Endothelial cell (in vitro differentiated cells): ENCODE results near the gene NUP98. TPM values are rescaled to one million over a fixed set of nuclear protein-coding genes. Genes with fewer than 3 reads are reported as not detected.

Source experiments
- DNase-seq: peaks from one replicate; pipeline ENCODE4 v3.0.0; 2021; ENCODE audit warnings: low spot score
- H3K27ac Mint-ChIP-seq: one replicate; pipeline ENCODE4 v1.8.0; 2021; ENCODE audit warnings: mixed read lengths, inconsistent platforms; ENCODE audit not compliant: unreplicated experiment
- H3K27me3 Mint-ChIP-seq: one replicate; pipeline ENCODE4 v1.8.0; 2021; ENCODE audit warnings: mild to moderate bottlenecking, moderate library complexity, mixed read lengths, inconsistent platforms; ENCODE audit not compliant: unreplicated experiment
- H3K36me3 Mint-ChIP-seq: one replicate; pipeline ENCODE4 v1.8.0; 2021; ENCODE audit warnings: mild to moderate bottlenecking, low read depth, mixed read lengths, inconsistent platforms; ENCODE audit not compliant: unreplicated experiment
- H3K4me1 Mint-ChIP-seq: one replicate; pipeline ENCODE4 v1.8.0; 2021; ENCODE audit warnings: mild to moderate bottlenecking, mixed read lengths, inconsistent platforms; ENCODE audit not compliant: unreplicated experiment
- H3K4me3 Mint-ChIP-seq: one replicate; pipeline ENCODE4 v1.8.0; 2021; ENCODE audit warnings: mild to moderate bottlenecking, mixed read lengths, inconsistent platforms; ENCODE audit not compliant: unreplicated experiment
- H3K9me3 Mint-ChIP-seq: one replicate; pipeline ENCODE4 v1.8.0; 2021; ENCODE audit warnings: mixed read lengths, inconsistent platforms; ENCODE audit not compliant: unreplicated experiment
- total RNA-seq: library from RNA; stranded (reverse); fragmentation: NEBNext Ultra II Directional; extraction: Animal tissue kit (Norgen Biotek cat#: 25700); gene quantifications from one replicate; pipeline ENCODE4 v1.2.1, GENCODE V29; 2021; ENCODE audit not compliant: unreplicated experiment
- TF ChIP-seq, protein P1 (sequence below): fragments of 200-600 bp; sonication (generic); IDR thresholded peaks from one replicate; pipeline ENCODE4 v1.5.0; 2021; ENCODE audit warnings: antibody characterized with exemption; ENCODE audit not compliant: unreplicated experiment

NUP98 gene
- total RNA-seq, 1 donor from 2014 or later = 59.9 TPM

DNA sequence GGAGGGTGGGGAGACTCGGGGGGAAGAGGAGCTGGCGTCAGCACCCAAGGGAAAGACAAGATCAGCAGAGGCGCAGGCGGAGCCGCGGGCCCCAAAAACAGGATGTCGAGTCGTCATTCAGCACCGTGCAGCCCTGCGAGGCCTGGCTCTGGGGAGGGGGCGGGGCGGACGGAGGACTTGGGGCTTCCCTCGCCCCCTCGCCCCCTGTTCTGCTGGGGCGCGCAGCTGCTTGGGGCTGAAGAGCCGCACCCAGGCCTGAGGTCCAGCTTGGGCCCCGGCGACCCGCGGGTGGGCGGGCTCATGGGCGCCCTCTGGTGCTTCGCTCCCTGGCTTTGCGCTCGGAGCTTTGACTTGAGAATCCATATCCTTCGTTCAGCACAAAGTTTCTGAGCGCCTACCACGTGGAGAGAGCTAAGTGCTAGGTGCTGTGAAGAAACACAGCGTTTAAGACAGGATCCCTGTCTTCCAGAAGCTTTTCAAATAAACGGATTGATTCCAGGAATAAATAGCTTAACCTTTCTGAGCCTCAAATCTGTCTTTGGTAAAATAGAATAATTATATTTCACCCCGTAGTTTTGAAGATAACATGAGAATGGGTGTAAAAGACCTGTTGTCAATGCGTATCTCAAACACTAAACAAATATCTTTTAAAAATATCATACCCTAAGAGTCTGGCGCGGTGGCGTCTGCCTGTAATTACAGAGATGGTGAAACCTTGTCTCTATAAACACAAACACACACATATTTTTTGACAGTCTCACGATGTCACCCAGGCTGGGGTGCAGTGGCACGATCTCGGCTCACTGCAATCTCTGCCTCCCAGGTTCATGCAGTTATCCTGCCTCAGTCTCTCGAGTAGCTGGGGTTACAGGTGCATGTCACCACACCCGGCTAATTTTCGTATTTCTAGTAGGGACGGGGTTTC lies 44.3 kb upstream of the NUP98 start:
- Mint-ChIP-seq H3K27me3 (peaks cover 16% of the 10 kb centered on the region), H3K27ac (peak overlapping the region; percentile 61), H3K4me3 (peak overlapping the region; percentile 84), H3K9me3 (no peaks in the 10 kb centered on the region), H3K4me1 (peaks cover 36% of the 10 kb centered on the region), H3K36me3 (peaks cover 23% of the 10 kb centered on the region)
- TF ChIP-seq, protein P1, sequence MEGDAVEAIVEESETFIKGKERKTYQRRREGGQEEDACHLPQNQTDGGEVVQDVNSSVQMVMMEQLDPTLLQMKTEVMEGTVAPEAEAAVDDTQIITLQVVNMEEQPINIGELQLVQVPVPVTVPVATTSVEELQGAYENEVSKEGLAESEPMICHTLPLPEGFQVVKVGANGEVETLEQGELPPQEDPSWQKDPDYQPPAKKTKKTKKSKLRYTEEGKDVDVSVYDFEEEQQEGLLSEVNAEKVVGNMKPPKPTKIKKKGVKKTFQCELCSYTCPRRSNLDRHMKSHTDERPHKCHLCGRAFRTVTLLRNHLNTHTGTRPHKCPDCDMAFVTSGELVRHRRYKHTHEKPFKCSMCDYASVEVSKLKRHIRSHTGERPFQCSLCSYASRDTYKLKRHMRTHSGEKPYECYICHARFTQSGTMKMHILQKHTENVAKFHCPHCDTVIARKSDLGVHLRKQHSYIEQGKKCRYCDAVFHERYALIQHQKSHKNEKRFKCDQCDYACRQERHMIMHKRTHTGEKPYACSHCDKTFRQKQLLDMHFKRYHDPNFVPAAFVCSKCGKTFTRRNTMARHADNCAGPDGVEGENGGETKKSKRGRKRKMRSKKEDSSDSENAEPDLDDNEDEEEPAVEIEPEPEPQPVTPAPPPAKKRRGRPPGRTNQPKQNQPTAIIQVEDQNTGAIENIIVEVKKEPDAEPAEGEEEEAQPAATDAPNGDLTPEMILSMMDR = peak; percentile 62
- peak; percentile 87 for DNase-seq

DNA sequence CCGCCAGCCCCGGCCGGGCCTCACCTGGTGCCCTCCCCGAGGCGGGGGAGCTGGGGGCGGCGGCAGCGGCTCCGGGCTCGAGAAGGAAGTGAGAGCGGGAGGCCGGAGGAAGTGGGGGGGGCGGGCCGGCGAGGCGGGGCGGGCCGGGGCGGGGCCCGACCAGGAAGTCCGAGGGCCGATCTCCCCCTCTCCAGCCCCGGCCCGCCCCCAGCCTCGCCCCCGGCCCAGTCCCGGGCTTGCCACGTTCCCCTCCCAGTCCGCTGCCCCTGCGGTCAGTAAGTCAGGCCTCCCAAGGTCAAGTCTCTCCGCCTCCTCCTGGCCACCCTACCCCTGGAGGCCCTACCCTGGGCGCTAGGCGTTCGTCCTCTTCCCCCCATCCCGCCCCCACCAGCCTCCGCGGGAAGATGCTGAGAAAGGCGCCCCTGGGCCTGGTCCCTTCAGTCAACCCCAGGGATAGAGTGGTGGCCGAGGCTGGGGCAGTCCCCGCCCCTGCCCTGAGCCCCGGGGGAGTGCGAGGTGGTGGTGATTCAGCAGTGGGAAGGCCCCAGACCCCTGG lies 43.6 kb upstream of the NUP98 start, which contains the start of gene RHOG:
Gene RHOG (minus strand): TSS at position 90 of the 556 bp plus-strand sequence. CDS start 12,821 bp downstream, outside the sequence.
- Mint-ChIP-seq H3K4me3 (peak within 1 kb of the TSS; percentile 97), H3K36me3 (peaks cover 23% of the 10 kb centered on the region), H3K27ac (peak within 1 kb of the TSS; percentile 94), H3K9me3 (no peaks in the 10 kb centered on the region), H3K27me3 (peaks cover 16% of the 10 kb centered on the region), H3K4me1 (peaks cover 39% of the 10 kb centered on the region)
- TF ChIP-seq, protein P1 = no peak
- DNase-seq = peak; percentile 77

DNA sequence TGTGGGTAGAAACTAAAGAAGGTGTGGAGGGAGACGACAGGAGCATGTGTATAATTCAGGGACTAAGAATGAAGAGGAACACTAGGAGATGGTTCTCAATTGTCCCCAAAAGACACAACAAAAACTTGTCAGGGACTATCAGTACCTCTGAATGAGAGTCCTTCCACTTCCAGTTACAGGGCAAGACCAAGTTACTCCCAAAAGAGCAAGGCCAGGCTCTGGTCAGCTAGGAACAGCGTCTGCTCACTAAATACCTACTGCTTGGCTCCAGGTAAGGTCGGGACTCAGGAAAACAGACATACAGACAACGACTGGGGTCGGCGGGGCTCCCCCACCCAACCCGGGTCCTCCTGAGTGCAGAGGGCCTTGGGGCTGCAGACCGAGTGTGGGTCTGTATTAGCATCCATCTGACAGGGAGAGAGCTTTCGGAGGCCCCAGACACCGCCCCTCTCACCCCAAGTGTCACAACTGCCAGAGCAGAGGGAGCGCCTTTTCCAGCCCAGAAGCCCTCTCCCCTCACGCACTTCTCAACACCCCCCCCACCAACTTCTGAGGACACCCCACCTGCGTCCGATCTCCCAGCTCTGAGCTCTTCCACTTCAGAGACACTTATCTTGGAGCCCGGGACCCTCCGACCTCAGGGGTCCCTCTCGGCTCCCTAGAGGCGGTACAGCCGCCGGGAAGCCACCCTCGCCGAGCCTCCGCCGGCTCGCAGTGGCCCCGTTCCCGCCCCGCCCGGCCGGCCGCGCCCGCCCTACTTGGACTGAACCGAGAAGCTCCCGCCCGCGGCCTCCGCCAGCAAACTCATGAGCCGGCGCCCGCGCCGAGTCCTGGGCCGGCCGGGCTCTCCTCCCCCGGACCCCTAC lies 42.9 kb upstream of the NUP98 start:
- H3K36me3 Mint-ChIP-seq = peaks cover 28% of the 10 kb centered on the region
- H3K4me1 Mint-ChIP-seq = peaks cover 46% of the 10 kb centered on the region
- no peak for DNase-seq
- H3K27me3 Mint-ChIP-seq = peaks cover 20% of the 10 kb centered on the region
- peak overlapping the region; percentile 97 for H3K4me3 Mint-ChIP-seq
- peak overlapping the region; percentile 94 for H3K27ac Mint-ChIP-seq
- H3K9me3 Mint-ChIP-seq = no peaks in the 10 kb centered on the region
- TF ChIP-seq, protein P1 = no peak

DNA sequence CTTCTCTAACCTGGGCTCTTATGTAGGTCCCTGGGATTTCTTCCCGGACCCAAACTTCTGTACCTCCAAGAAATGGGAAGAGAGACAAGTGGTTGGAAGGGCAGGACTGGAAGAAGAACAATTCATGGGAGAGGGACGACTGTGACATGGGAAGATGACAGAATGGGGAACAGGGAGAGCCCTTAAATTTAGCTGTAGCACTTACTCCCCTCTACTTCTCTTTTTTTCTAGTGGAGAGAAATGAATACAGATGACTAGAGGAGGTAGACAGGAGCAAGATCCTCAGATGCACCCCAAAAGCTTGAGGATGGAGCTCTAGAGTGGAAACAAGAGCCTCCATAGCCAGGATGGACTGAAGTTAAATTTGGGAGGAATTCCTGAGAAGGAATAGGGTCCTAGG lies 41.1 kb upstream of the NUP98 start:
- no peak for DNase-seq
- Mint-ChIP-seq H3K9me3 (no peaks in the 10 kb centered on the region), H3K27me3 (peaks cover 27% of the 10 kb centered on the region), H3K4me1 (peaks cover 59% of the 10 kb centered on the region), H3K36me3 (peaks cover 36% of the 10 kb centered on the region), H3K27ac (peak overlapping the region; percentile 94), H3K4me3 (peak overlapping the region; percentile 97)
- TF ChIP-seq, protein P1 = no peak
